Suppressor macrophage treated with lipopolysaccharide for 1 hour (primary cell): ENCODE data around the gene ZFHX2.
A peak's percentile ranks its signal among the peaks of the same experiment; 100 is the strongest.
"Not testable (repeated sequence)": the region's sequence is repeated elsewhere in the genome, so short reads cannot be mapped to it uniquely, and the experiment has no call there.

ENCODE experiments used
- DNase-seq, 3 donors: peaks; one replicate each; pipeline ENCODE4 v3.0.0-alpha.2; 2020 to 2022

The ZFHX2 gene

DNA sequence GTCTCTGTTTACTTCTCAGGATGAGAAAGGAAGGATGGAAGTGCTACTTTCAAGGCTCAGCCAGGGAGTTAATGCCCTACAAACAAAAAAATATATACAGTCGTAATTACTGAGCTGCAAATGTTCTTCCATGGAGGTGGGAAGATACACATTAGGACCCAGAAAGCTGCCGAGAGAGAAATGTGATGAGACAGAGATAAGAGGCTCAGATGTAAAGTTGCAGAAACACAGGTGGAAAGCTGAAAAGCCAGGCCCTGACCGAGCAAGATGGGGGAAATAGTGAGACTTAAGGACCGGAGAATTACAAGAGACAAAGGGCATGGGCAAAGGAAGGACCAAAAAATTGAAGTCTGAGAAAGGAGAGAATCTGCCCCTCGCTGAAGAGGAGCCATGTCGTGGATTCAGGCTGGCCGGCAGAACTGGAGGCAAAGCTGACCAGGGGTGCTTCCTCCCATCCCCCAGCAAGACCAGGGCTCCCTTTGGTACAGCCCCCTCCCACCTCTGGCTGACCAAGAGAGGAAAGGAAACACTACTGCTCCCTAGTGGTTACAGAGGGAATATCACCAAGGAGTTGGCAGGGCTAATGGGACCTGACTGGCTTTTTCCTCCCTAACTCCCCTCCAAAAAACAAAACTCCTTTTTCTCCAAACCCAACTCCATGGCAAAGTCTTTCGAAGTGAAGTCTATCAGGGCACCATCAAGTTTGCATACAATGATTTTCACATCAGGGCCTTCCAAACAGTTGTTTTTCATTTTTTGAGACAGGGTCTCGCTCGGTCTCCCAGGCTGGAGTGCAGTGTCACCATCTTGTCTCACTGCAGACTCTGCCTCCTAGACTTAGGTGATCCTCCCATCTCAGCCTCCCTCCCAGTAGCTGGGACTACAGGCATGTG is 12.1 kb downstream of the ZFHX2 start:
- peak; percentile 57 to 65 (median 64) for DNase-seq

DNA sequence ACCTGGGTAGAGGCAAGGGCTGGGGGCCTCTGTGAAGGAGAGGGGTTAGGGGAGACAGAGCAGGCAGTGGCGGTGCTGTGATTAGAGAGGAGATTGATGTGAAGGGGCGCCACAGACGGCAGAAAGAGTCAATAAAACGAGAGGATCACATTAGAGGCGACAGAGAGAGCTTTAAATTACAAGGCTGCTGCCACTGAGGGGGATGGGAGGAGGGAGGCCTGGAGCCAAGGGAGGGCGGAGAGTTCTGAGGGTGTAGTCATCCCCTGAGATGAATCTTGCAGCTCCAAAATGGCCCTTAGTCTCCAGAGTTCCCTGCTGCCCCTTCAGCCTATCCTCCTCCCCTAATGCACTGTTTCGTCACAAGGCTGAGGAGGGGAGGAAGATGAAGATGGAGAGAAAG is 12.8 kb downstream of the ZFHX2 start:
- DNase-seq = no peak

DNA sequence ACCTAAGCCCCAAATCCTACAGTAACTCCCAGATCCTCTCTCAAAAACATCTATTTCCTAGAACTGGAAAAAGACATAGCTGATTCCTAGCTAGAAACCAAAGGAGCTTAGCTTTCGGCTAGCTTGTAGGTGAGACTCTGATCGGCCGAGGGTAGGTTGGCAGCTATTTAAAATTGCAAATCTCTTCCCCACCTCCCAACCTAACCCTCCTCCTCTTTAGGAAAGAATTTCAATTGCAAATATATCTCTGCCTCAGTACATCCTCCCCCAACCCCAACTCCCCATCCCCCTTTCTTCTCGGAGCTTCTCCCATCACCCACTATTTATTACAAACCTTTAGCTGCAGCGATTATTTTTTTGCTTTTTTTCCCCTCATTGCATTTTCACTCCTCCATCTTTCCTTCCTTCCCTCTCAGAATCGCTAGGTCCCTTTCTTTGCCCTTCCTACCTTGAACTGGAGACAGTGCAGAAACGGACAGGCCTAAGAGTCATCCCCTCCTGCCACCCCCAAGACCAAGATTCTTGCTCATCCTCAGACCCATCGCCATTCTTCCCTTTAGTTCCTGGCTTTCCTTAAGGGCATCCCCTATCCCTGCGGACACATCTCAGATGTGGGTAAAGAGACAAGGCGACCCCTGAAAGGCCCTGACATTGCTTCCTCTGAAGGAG is 13.4 kb downstream of the ZFHX2 start:
- DNase-seq = no peak

DNA sequence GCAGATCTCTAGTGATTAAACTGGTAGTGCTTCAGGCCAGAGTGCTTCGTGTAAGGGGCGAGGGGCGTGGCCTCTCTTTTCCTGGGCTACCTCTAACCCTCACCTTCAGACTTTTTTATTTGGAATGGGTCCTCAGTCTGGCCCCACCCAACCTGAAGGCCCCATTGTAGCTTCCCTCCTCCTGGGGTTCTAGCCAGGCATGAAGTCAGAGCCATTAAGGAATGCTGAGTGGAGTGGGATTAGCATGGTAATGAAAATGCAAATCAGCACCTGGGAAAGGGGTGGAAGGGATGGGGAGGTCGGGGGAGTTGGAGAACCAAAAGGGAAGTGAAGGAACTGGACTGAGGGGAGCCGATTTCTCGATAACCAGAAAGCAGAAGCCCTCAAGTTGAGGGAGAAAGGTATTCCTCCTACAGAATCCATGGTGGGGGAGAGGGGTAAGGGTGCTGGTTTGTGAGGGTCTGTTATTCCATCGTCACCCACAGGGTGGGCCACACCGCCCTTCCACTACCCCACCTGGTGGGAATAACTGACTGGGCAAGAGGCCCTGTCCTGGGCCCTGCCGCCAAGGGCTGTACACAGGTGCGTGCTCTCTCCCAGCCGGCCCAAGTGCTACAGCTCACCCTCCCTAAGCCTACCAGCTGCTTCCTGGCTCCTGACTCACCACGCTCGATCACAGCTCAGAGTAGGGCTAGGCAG is 14.1 kb downstream of the ZFHX2 start:
- DNase-seq = no peak

DNA sequence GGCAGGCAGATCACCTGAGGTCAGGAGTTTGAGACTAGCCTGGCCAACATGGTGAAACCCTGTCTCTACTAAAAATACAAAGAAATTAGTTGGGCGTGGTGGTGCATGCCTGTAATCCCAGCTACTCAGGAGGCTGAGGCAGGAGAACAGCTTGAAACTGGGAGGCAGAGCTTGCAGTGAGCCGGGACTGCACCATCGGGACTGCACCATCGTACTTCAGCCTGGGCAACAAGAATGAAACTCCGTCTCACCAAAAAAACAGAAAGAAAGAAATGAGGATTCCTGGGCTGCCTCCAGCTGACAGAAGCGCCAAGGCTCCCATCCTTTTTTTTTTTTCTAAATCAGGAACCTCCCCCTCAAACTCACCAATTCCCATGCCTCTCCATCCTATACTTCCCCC is 14.7 kb downstream of the ZFHX2 start:
- not testable (repeated sequence) for DNase-seq

DNA sequence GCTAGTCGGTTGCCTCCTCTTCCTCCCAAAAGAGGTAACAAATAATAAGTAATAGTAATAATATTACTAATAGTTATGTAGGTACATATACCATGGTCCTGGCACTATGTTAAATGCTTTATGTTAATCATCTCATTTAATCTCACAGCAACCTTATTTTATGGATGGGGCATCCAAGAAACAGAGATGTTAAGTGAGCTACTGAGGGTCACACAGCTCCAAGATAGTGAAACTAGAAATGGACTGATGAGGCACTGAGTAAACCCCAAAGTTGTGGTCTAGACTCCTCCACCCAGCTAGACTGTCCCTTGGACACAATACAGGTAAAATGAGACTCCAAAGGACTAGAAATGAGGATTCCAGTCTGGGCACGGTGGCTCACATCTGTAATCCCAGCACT is 15.1 kb downstream of the ZFHX2 start:
- no peak for DNase-seq

DNA sequence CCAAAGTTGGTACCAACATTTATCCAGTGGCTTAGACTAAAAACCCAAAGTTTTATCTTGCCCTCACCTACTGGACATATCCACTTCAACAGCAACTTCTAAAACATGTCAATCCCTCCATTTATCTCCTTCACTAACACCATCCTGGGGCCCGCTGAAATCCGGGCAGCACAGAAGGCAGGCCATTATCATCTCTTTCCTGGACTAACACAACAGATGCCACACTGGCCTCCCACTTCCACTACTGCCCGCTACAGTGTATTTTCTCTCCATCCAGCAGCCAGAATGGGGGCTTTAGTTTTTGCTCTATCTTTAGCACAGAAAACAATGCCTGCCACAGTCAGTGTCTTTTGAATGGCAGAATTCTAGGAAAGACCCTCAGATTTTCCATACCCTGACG is 15.6 kb downstream of the ZFHX2 start:
- no peak for DNase-seq

DNA sequence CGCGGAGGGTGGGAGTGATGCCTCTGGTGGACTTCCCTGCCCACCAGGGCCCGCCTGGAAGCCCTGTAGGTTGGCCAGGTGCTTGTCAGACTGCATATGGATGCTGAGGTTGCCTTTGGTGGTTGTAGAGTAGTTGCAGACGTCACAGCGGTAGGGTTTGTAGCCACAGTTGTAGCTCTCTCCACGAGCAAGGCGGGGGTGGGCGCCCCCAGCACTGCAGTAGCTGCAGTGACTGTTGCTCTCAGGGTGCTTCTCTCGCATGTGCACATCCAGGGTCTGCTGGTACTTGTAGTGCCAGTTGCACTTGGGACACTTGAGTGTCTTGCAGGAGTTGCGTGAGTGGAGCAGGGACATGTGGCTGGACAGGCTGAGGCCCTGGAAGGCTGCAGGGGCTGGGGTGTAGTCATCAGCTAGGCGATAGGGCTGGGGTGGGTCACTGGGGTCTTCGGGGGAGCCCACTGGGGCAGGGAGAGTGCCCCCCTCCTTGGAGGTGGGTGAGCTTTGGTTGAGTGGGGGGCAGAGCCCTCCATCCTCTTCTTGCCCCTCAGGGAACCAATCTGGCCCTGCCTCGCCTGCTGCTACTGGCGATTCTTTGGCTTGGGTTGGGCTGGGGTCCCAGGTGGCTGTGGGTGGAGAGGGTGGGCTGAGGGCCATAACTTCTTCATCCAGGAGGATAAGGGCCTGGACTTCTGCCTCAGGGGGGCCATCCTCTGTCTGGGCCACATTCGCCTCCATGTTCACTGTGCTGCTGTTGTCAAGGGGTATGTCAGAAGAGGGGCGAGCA is 17.7 kb downstream of the ZFHX2 start:
- DNase-seq = no peak

DNA sequence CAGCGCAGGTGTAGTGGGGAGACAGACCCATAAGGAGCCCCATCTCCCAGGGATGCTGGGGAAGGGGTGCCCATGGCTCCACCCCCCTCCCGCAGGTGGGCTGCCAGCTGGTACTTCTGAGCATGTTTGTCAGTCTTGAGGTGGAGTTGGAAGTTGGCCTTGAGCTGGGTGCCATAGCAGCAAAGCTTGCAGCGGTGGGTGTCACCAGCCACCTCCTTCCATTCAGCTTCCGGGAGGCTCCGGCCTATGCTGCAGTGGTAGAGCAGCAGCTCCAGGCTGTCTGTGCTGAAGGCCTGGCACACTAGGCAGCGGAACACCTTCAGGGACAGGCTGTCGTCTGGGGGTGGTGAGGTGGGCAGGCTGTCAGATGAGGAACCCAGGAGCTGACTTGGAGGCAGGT is 18.9 kb downstream of the ZFHX2 start:
- DNase-seq = no peak

DNA sequence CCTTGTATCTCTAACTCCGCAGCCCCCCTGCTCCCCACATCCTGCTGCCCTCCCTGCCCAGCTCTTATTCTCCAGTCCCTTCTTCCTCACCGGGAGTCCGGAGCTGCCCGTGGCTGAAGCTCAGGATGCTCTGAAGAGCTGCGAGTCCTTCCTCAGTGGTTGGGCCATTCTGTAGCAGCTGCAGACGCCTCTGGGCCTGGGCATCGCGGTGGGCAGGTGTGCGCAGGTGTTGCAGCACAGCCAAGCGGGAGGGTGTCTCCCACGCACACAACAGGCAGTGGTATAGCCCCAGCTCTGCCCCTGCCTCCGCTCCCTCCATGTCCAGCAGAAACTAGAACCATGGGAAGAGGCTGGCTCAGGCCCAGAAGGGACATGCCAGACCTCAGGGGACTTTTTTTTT is 20.2 kb downstream of the ZFHX2 start:
- no peak for DNase-seq

DNA sequence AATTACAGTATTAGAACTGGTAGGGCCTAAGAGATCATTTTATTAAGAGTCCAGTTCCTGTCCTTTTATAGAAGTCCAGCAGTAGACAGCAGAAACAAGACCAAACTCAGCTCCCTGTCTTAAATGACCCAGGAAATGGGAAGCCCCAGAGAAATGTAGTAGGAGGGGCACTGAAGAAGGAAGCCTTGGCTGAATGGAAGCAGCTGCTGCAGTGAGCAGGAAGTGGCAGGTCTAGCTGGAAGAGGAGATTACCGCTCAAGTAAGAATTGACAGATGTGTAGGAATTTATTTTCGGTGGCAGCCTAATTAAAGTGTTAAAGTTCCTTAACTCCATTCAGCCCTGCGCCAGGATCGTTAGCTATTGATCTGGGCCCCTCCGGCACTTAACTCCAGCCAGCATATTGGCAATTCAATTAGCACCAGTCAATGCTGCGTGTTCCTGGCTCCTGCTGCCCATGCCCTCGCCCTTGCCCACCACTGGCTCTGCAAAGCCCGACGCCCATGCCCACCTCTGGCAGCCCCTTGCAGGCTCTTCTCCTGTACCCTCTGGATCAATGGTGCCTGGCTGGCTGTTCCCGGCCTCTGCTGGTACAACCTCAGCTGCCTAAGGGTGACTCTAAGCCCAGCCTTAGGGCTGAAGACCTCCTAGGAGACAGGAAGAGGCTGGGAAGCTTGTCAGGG is 21.1 kb downstream of the ZFHX2 start:
- DNase-seq = peak; percentile 38 to 58 (median 41)

DNA sequence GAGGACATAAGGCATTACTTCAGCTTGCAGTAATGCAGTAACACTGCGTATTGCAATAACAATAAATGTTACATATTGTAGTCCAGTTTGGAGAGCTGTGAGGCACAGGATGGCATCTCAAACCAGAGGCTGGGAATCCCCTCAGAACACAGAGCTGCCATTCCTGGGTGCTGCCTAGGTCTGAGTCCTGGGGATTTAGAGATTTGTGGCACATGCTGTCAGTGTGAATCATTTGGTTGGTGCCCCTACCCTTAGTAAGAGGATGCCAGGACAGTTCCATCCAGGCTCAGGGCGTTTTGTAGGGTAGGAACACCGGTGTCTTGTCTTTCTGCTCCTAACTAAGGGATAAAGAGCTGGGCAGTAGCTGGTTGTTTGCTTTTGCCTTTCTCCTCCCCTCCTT is 22.5 kb downstream of the ZFHX2 start:
- no peak for DNase-seq

DNA sequence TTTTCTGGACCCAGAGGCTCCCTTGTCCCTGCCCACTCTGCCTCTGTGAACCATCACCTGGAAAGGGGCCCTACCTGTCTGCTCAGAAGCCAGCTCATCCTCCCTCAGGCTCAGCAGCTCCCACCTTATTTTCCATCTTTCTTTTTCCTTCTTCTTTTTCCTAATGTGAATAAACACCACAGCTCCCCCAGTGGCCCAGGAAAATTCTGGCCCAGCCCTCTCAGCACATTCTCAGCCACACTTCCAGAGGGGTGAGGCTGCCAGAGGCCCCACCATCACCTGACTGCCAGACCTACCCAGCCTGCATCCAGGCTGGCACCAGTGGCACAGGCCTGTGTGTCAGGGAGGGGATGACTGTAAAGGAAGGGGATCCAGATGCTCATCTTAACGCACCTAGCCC is 23.0 kb downstream of the ZFHX2 start:
- no peak for DNase-seq

DNA sequence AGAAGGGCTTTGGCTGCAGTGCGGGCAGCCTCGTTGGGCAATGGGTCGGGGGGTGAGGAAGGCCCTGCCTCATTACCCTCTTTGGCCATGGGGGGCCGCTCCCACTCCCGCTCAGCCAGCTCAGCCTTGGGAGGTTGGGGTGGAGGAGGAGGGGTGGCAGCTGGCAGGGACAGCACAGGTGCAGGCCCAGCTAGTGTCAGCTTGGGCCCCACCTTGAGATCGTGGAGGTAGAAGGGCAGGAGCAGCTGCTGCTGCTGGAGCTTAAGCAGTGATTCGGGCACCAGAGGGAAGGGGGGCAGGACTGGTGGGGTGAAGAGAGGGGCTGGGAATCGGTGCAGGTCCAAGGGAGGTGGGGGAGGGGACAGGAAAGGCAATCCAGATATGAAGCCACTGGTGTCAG is 26.0 kb downstream of the ZFHX2 start:
- DNase-seq = no peak

DNA sequence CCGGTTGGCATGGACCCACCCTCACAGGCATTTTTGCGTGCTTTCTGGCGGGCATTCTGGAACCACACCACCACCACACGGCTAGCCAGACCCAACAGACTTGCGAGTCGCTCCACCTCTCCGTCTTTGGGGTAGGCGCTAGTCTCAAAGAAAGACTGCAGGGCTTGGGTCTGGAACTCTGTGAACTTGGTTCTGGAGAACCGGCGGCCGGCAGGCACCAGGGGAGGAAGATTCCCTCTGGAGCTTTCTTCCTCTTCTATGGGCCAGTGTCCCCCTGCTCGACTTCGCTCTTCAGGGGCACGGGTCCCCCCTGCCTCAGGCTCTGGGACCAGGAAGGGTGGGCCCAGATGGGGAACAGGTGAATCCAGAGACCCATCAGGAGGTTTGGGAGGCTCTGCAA is 26.6 kb downstream of the ZFHX2 start:
- no peak for DNase-seq

DNA sequence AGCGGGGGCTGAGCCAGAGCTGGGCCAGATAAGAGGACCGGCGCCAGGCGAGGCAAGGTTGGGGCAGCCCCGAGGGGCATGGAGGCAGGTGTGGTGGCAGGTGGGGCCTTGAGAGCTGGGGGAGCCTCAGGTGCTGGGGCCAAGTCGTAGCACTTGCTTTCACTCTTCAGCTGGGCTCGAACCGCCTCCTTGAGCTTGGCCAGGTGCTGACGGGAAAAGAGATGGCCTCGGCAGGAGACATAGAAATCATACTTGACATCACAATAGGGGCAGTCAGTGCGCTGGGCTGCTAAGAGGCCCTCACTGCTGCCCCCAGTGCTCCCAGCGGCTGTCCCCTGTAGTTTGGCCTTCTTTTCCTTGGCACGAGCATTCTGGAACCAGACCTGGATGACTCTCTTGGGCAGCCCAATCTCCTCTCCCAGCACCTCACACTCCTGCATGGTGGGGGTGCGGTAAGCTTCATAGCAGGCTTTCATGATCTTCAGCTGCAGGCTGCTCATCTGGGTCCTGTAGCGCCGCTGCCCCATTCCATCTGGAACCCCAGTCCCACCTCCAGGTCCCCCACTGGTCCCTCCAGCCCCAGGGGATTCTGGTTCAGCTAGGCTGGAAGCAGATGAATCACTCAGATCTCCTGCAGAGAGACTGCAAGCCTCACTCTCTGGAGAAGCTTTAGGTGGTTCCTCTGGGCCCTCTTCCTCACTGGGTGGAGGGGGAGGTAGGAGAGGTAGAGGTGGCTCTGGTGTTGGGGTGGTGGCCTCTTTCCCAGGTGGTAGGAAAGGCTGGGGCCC is 28.1 kb downstream of the ZFHX2 start:
- no peak for DNase-seq

DNA sequence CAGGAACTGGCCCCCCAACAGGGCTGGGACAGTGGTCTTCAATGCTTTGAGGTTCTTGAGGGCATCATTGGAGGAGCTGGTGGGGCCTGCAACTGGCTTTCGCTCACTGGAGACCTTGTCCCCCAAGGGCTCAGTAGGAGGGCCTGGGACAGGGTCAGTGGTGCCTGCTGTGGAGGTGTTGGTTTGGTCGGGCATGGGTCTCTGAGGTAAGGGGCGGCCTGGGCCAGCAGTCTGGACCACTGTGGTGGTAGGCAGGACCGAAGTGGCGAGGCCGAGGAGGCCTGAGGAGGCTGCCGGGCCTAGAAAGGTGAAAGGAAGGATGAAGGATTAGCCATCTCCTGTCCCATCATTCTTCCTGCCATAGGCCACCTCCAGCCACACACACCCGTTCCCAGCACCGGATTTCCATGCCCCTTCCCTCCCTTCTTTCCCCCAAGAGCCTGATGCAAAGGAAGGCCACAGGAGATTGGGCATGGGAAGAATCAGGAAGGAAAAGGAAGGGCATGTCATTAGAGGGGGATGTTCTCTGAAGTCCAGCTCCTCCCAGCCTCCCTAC is 28.8 kb downstream of the ZFHX2 start:
- DNase-seq = no peak

DNA sequence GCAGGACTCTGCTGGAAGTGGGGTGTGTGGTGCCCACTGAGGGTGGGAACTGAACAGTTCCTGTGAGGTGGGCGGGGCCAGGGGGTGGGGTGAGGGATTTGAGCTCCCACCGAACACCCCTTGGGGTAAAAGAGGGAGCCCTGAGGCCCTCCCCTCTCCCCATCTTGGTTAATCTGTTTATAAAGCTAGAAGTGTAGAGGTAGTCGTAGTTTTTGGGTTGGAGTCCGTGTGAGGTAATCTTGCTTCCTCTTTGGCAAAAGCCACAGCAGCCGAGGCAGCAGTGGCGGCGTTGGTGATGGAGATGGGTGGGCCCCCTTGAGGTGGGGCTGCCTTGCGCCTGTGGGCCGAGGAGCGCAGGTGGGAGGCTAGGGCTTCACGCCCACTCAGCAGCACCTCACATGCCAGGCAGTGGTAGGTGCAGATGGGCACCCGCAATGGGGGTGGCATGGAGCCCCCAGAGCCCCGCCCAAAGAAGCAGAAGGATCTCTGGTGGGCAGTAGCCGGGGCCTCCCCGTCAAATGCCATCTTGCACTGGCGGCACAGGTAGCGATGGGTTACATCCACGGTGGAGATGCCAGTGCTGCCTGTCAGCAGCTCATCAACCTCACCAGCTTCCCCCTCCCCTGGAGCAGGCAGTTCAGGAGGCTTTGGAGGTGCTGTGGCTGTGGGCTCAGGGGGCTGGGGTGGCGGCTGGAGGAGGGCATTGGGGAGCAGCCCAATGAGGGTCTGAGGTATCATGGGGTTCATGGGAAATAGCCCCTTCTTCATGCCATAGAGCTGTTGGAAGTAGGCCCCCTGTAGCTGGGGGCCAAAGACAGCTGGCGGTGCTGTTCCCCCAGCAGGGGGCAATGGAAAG is 29.6 kb downstream of the ZFHX2 start:
- DNase-seq = no peak

DNA sequence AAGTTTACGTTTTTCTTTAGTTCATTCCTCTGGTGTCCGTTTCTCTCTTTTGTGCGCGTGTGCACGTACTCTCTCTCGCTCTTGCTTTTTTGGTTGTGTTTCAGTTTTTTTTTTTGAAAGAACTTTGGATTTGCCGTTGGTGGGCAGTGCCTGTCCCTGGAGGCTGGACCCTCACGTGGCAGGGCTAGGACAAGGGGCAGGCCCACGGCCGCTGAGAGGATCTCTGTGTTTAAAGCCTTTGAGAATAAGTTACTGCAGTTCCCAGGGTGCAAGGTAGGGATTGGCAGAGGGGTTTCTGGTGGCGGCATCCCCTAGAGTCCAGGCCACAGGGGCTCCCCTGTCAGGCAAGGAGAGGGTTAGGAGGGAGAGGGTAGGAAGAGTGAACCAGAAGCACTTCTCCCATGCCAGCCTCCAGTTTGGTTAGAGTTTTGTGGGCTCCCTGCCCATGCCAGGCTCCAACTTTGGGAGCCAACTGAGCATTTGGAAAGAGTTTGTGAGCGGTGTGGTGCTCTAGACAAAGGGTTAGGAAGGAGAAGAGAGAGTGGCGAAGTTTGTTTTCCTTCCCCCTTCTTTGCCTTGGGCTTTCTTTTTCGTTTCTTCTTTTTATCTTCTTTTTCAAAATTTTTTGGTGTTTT is 30.5 kb downstream of the ZFHX2 start:
- DNase-seq = no peak

DNA sequence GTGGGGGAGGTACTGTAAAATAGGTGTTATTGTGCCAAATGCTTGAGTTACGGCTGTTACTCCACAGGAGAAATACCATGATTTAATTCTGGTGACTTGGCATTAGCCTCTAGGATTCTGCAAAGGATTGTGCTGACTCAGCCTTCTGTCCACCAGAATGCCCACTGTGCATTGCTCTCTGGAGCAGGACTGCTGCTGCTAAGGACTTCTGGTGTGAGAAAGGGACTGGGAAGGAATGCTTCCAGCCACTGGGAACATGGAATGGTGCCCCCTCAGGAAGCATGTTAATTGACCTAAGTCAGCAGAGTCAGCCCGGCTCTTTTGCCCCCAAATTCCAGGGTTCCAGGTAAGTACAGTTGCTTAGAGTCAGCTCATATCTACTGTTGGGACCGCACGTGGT is 32.9 kb downstream of the ZFHX2 start:
- no peak for DNase-seq
